Uterus (tissue), 4 donors: ENCODE measurements around the gene ARL5A. TPM values are rescaled to one million over a fixed set of nuclear protein-coding genes. Genes with fewer than 3 reads are reported as not detected.

Source experiments
- DNase-seq, 2 donors: peaks; one replicate each; pipeline ENCODE4 v3.0.0-alpha.2; 2019 to 2020
- H3K27ac ChIP-seq, 2 donors: fragments of 200-600 bp; sonication (generic); 1 replicate in 1 of 2; 2 replicates in 1 of 2; pipeline ENCODE4 v1.5.1; 2016 to 2018
- H3K27me3 ChIP-seq, 2 donors: fragments of 200-600 bp; sonication (generic); one replicate each; pipeline ENCODE4 v1.5.1; 2018 to 2019; ENCODE audit warnings: control low read depth in 1 of 2
- H3K36me3 ChIP-seq, 2 donors: fragments of 200-600 bp; sonication (generic); one replicate each; pipeline ENCODE4 v1.5.1; 2019; ENCODE audit warnings: control low read depth in 1 of 2
- H3K4me1 ChIP-seq, 2 donors: fragments of 200-600 bp; sonication (generic); one replicate each; pipeline ENCODE4 v1.5.1; 2018 to 2019; ENCODE audit warnings: control low read depth in 1 of 2
- H3K4me3 ChIP-seq, 2 donors: fragments of 200-600 bp; sonication (generic); 1 replicate in 1 of 2; 2 replicates in 1 of 2; pipeline ENCODE4 v1.5.1; 2018 to 2019; ENCODE audit warnings: mild to moderate bottlenecking in 1 of 2
- H3K9me3 ChIP-seq, 2 donors: fragments of 200-600 bp; sonication (generic); one replicate each; pipeline ENCODE4 v1.5.1; 2019; ENCODE audit warnings: control low read depth in 1 of 2
- CTCF ChIP-seq, 4 experiments: fragments of 200-600 bp in 2 of 4; fragments of 450-650 bp in 2 of 4; sonication (generic) in 2 of 4; IDR thresholded peaks; one replicate each; pipeline ENCODE4 v1.5.1; 2016 to 2019; ENCODE audit warnings: antibody characterized with exemption in 4 of 4, mild to moderate bottlenecking in 2 of 4, moderate library complexity in 1 of 4
- POLR2A ChIP-seq, 2 donors: fragments of 450-650 bp; IDR thresholded peaks; one replicate each; pipeline ENCODE4 v1.6.1; 2016; ENCODE audit warnings: antibody characterized with exemption in 2 of 2, mild to moderate bottlenecking in 1 of 2, moderate library complexity in 1 of 2
- intact Hi-C: fragments of 100-400 bp; cut with DNase I; formaldehyde crosslinking; loops from one replicate; pipeline ENCODE4 v1.15.1; 2023; ENCODE audit warnings: low total_unique reads
- total RNA-seq, 4 donors: library from RNA; depleted of rRNA in 3 of 4; stranded (reverse); fragments of >200 nt in 3 of 4; gene quantifications; one replicate each; pipeline versions ENCODE4 v1.1.0 to v1.2.4, GENCODE V29; 2014 to 2023
- donor health status: DM: yes; HTN: yes; CAD: no.

ARL5A gene
- total RNA-seq, 4 donors from 2014 or later, result 21.2 to 101 (median 40.7) TPM

- no peaks in the 10 kb centered on the region for H3K9me3 ChIP-seq
- no peak for DNase-seq
- TF ChIP-seq POLR2A (IDR thresholded peaks at IDR 0.05), result no peak
- no peak for TF ChIP-seq CTCF (IDR thresholded peaks at IDR 0.05)
- H3K27me3 ChIP-seq, result no peaks in the 10 kb centered on the region
- intact Hi-C loops, result no loop called here
- H3K4me1 ChIP-seq, result no peaks in the 10 kb centered on the region
- no peaks in the 10 kb centered on the region for H3K36me3 ChIP-seq
- H3K4me3 ChIP-seq, result no peak overlapping the region
- no peak overlapping the region for H3K27ac ChIP-seq
Observed at GRCh38 chr2:151765760-151766410, 62.3 kb downstream of the ARL5A start.

GRCh38 chr2:151762694-151763093 is 65.5 kb downstream of the ARL5A start:
- no peaks in the 10 kb centered on the region for H3K4me1 ChIP-seq
- no peak for DNase-seq
- H3K36me3 ChIP-seq, result no peaks in the 10 kb centered on the region
- H3K27ac ChIP-seq, result no peak overlapping the region
- H3K27me3 ChIP-seq, result no peaks in the 10 kb centered on the region
- H3K9me3 ChIP-seq, result no peaks in the 10 kb centered on the region
- no peak for TF ChIP-seq POLR2A (IDR thresholded peaks at IDR 0.05)
- no peak for TF ChIP-seq CTCF (IDR thresholded peaks at IDR 0.05)
- no peak overlapping the region for H3K4me3 ChIP-seq
- intact Hi-C loops, result no loop called here

DNA sequence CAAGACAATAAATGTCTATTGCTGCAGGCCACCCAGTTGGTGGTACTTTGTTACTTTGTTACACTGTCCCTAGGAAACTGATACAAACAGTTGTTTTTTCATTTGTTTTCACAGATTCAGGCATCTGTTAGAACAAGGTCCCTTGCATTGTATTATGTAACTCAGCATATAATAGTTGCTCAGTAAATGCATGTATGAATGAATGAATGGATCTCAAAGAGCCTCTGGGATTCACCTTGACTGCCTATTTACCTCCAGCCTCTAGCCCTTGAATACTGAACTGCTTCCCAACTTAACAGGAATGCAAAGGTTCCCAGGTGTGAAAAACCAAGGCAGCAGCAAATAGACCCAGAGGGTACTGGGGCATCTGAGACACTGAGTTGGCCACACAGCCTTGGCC is 66.5 kb downstream of the ARL5A start:
- no peaks in the 10 kb centered on the region for H3K27me3 ChIP-seq
- H3K9me3 ChIP-seq, result no peaks in the 10 kb centered on the region
- no peak for DNase-seq
- TF ChIP-seq POLR2A (IDR thresholded peaks at IDR 0.05) (no peak), CTCF (IDR thresholded peaks at IDR 0.05) (no peak)
- no peak overlapping the region for H3K27ac ChIP-seq
- no peaks in the 10 kb centered on the region for H3K4me1 ChIP-seq
- H3K4me3 ChIP-seq, result no peak overlapping the region
- no peaks in the 10 kb centered on the region for H3K36me3 ChIP-seq
- intact Hi-C loops, result no loop called here

DNA sequence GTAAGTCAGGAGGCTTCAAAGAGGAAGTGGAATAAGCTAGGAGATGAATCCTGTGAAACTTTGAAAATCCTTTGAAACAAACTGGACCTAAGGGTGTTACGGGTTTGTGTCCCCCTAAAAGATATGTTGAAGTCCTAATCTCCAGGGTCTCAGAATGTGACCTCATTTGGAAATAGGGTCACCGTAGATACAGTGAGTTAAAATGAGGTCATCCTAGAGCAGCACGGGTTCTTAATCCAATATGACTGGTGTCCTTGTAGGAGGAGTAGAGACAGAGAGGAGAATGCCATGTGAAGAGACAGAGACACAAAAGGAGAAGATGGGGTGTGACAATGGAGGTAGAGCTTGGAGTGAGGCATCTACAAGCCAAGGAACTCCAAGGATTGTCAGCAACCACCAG is 67.0 kb downstream of the ARL5A start:
- Histone ChIP-seq H3K36me3 (no peaks in the 10 kb centered on the region), H3K4me1 (no peaks in the 10 kb centered on the region), H3K4me3 (no peak overlapping the region), H3K27ac (no peak overlapping the region), H3K27me3 (no peaks in the 10 kb centered on the region), H3K9me3 (no peaks in the 10 kb centered on the region)
- no peak for TF ChIP-seq CTCF (IDR thresholded peaks at IDR 0.05)
- TF ChIP-seq POLR2A (IDR thresholded peaks at IDR 0.05), result no peak
- intact Hi-C loops, result no loop called here
- DNase-seq, result no peak

DNA sequence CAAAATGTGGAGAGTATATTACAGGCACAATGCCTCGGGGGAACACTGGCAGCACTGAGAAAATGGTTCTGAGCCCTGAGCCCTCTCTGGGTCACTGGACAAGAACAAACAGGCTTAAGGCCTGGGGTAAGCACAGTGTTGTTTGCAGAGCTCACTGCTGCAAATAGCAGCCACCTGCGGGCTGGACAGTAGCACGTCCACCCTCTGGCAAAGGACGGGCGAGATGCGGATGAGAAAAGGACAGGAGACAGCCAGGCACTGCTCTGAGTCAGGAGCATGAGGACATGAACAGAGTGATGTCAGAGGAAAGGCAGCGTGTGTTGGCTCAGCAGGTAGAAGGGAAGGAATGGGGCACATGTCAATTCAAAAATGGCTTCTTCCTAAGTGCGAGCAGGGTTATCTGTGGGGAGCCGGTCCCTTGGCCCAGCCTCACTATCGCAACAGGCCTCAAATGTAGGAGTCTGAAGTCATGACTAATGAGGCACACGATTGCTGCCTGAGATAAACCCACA is 68.0 kb downstream of the ARL5A start:
- Histone ChIP-seq H3K4me1 (no peaks in the 10 kb centered on the region), H3K27me3 (no peaks in the 10 kb centered on the region), H3K36me3 (no peaks in the 10 kb centered on the region), H3K4me3 (no peak overlapping the region), H3K9me3 (no peaks in the 10 kb centered on the region), H3K27ac (no peak overlapping the region)
- intact Hi-C loops, result no loop called here
- no peak for DNase-seq
- TF ChIP-seq POLR2A (IDR thresholded peaks at IDR 0.05) (no peak), CTCF (IDR thresholded peaks at IDR 0.05) (no peak)
